ENCODE results near the gene NARS2.

DNA sequence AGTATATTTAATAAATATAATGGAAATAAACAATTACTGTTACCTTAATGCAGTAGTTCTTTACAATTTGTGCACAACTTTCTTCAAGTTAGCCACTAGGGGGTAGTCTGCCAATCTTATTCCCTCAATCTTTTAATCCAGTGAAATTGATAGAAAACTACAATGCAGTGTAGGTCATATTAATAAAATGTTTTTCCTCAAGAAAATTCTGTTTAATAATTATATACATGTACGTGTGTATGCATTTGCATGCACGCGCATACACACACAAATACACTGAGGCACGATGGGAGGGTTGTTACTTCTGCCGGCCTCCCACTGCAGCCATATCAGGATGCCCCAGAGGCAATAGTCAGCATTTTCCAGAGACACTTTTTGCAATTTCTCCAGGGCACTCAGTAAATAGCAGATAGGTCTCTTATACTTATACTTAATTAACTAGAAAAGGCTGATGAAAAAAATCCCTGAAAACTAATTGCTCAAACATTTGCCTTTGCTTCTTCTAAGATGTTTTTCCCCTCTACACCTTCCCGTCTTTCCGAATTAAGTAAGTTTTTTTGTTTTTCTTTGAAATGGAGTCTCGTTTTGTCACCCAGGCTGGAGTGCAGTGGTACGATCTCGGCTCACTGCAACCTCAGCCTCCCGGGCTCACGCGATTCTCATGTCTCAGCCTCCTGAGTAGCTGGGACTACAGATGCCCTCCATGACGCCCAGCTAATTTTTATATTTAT, 160.2 kb downstream of the NARS2 start:
- TF ChIP-seq, protein P1, sequence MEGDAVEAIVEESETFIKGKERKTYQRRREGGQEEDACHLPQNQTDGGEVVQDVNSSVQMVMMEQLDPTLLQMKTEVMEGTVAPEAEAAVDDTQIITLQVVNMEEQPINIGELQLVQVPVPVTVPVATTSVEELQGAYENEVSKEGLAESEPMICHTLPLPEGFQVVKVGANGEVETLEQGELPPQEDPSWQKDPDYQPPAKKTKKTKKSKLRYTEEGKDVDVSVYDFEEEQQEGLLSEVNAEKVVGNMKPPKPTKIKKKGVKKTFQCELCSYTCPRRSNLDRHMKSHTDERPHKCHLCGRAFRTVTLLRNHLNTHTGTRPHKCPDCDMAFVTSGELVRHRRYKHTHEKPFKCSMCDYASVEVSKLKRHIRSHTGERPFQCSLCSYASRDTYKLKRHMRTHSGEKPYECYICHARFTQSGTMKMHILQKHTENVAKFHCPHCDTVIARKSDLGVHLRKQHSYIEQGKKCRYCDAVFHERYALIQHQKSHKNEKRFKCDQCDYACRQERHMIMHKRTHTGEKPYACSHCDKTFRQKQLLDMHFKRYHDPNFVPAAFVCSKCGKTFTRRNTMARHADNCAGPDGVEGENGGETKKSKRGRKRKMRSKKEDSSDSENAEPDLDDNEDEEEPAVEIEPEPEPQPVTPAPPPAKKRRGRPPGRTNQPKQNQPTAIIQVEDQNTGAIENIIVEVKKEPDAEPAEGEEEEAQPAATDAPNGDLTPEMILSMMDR (IDR thresholded peaks at IDR 0.05), result peak in 6 of 7 experiments; percentile 39 to 60 (median 46)
- no peak for TF ChIP-seq POLR2A (IDR thresholded peaks at IDR 0.05)
